Measurements from ENCODE around the gene KRTAP4-3. TPM values are rescaled to one million over a fixed set of nuclear protein-coding genes. Genes with fewer than 3 reads are reported as not detected.

The KRTAP4-3 gene
- not detected in 2 replicates for total RNA-seq

DNA sequence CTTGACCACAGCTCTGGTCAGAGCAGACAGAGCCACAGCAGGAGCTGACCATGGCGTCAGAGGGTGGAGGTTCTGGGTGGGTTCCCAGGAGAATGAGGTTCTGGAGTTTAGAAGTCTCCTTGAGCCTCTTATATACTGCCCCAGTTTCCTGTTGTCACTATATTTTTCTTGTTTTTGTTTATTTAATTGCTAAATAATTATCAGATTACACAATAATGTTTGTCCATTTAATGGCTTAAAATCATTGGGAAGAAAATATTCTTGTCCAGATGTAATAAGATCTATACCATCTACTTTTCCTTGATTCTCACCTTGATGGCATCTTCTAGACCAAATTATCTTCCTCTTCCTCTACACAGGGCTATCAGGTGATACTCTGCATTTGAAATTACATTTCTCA is at the start of gene KRTAP4-3:
Gene KRTAP4-3, minus strand, starts transcription at position 101 of the 400 bp plus-strand sequence. Its CDS starts 49 bp downstream, at position 52.

DNA sequence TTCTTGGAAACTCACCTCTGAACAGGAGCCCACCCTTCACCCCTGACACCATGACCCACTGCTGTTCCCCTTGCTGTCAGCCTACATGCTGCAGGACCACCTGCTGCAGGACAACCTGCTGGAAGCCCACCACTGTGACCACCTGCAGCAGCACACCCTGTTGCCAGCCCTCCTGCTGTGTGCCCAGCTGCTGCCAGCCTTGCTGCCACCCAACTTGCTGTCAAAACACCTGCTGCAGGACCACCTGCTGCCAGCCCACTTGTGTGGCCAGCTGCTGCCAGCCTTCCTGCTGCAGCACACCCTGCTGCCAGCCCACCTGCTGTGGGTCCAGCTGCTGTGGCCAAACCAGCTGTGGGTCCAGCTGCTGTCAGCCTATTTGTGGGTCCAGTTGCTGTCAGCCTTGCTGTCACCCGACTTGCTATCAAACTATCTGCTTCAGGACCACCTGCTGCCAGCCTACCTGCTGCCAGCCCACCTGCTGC is 21.9 kb upstream of the KRTAP4-3 start, which contains the start of gene KRTAP9-1:
Gene KRTAP9-1, plus strand, starts transcription at position 51 of the 482 bp plus-strand sequence. Its CDS starts 0 bp downstream, at position 51.

DNA sequence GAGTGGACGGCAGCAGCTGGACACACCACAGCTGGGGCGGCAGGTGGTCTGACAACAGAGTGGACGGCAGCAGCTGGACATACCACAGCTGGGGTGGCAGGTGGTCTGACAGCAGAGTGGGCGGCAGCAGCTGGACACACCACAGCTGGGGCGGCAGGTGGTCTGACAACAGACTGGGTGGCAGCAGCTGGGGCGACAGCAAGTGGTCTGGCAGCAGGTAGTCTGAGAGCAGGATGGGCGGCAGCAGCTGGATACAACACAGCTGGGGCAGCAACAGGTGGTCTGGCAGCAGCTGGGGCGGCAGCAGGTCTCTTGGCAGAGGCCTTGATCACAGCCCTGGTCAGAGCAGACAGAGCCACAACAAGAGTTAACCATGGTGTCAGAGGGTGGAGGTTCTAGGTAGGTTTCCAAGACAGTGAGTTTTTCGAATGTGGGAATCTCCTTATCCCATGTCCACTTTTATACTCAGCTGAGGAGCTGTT is 16.5 kb upstream of the KRTAP4-3 start, which contains the start of gene KRTAP4-1:
Gene KRTAP4-1, minus strand, starts transcription at position 432 of the 482 bp plus-strand sequence. Its CDS starts 57 bp downstream, at position 375.

DNA sequence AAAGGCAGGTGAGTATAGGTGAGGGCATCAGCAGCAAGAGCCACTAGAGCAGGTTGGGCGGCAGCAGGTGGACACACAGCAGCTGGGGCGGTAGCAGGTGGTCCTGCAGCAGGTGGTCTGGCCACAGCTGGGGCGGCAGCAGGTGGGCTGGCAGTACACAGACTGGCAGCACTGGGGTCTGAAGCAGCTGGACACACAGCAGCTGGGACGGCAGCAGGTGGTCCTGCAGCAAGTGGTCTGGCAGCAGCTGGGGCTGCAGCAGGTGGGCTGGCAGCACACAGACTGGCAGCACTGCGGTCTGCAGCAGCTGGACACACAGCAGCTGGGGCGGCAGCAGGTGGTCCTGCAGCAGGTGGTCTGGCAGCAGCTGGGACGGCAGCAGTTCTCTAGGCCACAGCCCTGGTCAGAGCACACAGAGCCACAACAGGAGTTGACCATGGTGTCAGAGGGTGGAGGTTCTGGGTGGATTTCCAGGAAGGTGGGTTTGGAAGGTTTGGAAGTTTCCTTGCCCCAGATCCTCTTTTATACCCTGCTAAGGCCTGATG is 9.8 kb upstream of the KRTAP4-3 start, which contains the start of gene KRTAP4-2:
Gene KRTAP4-2, minus strand, starts transcription at position 495 of the 545 bp plus-strand sequence. Its CDS starts 57 bp downstream, at position 438.

DNA sequence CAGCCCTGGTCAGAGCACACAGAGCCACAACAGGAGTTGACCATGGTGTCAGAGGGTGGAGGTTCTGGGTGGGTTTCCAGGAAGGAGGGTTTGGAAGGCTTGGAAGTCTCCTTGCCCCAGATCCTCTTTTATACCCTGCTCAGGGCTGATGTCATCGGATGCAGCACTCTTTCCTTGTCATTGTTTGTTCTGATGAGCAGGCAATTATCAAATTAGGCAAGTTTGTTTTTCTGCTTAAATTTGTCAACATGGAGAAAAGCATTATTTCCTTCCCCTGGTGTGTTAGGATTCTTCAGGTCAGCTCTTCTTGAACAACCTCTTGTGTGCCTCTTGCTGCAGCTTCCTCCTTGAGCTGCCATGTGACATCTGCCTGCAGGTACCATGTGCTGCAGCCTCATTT is 7.4 kb downstream of the KRTAP4-3 start, which contains the start of gene KRTAP4-4:
Gene KRTAP4-4, minus strand, starts transcription at position 101 of the 400 bp plus-strand sequence. Its CDS starts 57 bp downstream, at position 44.

DNA sequence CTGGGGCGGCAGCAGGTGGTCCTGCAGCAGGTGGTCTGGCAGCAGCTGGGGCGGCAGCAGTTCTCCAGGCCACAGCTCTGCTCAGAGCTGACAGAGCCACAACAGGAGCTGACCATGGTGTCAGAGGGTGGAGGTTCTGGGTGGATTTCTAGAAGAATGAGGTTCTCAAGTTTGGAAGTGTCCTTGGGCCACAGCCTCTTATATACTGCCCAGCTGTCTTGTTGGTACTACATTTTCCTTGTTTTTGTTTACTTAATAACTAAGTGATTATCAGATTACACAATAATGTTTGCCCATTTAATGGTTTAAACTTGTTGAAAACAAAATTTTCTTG is 18.4 kb downstream of the KRTAP4-3 start, which contains the start of gene KRTAP4-5:
Gene KRTAP4-5, minus strand, starts transcription at position 174 of the 334 bp plus-strand sequence. Its CDS starts 58 bp downstream, at position 116.

DNA sequence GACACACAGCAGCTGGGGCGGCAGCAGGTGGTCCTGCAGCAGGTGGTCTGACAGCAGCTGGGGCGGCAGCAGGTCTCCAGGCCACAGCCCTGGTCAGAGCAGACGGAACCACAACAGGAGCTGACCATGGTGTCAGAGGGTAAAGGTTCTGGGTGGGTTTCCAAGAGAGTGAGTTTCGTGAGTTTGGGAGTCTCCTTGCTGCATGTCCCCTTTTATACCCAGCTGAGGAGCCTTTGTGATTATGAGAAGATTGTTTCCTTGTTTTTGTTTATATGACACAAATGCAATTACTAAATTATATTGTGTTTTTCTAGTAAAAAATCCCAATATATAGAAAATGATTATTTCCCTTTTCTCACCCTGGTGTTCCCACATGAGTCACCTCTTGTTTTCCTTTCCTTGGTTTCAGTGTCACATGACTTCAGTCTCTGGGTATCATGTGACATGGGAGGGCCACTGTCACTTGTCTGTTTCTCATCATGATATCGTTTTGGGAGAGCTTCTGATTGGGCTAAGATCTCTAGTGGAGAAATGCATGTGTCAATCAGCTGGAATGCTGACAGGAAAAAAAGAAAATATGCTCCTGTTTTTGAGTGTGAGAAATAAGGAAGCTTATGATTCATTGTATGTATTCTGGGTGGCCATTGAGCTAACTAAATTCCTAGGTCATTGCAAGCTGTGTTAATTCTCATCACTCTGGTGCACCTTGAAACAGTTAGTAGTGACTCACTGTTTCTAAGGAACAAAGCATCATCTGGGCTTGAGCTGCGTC is 27.5 kb downstream of the KRTAP4-3 start, which contains the start of gene KRTAP4-6:
Gene KRTAP4-6, minus strand, starts transcription at position 185 of the 772 bp plus-strand sequence. Its CDS starts 57 bp downstream, at position 128.

DNA sequence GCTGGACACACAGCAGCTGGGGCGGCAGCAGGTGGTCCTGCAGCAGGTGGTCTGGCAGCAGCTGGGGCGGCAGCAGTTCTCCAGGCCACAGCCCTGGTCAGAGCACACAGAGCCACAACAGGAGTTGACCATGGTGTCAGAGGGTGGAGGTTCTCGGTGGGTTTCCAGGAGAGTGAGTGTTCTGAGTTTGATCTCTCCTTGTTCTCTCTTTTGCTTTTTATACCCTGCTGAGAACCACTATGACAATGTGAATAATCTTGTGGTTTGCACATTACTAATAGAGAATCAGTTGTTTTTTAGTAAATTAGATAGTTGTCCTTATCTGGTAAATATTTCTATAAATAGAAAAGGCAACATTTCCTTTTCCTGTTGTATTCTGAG is 44.0 kb downstream of the KRTAP4-3 start, which contains the start of gene KRTAP4-12:
Gene KRTAP4-12, minus strand, starts transcription at position 192 of the 381 bp plus-strand sequence. Its CDS starts 60 bp downstream, at position 132.

DNA sequence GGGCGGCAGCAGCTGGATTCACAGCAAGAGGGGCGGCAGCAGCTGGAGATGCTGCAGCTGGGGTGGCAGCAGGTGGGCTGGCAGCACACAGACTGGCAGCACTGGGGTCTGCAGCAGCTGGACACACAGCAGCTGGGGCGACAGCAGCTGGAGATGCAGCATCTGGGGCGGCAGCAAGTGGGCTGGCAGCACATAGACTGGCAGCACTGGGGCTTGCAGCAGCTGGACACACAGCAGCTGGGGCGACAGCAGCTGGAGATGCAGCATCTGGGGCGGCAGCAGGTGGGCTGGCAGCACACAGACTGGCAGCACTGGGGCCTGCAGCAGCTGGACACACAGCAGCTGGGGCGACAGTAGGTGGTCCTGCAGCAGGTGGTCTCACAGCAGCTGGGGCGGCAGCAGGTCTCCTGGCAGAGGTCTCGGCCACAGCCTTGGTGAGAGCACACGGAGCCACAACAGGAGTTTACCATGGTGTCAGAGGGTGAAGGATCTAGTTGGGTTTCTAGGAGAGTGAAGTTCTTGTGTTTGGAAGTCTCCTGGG is 50.1 kb downstream of the KRTAP4-3 start, which contains the start of gene KRTAP4-11:
Gene KRTAP4-11, minus strand, starts transcription at position 528 of the 541 bp plus-strand sequence. Its CDS starts 58 bp downstream, at position 470.

Small RNAs within 50 kb of the gene (small RNA-seq; reads per million reads assigned to genes)
- not detected for gene KRTAP4-17P

Other genes with a start within 250 kb of the KRTAP4-3 start
- gene KRT23, start 230.6 kb downstream of the KRTAP4-3 start, total RNA-seq: 0.39 and 0.43 TPM in 2 replicates
- not detected in 2 replicates for gene KRT39, start 201.3 kb downstream of the KRTAP4-3 start, total RNA-seq
- gene KRT40, start 183.9 kb downstream of the KRTAP4-3 start, total RNA-seq: not detected in 2 replicates
- not detected in 2 replicates for gene KRTAP3-3, start 174.1 kb downstream of the KRTAP4-3 start, total RNA-seq
- gene KRTAP3-2, start 168.3 kb downstream of the KRTAP4-3 start, total RNA-seq: not detected in 2 replicates
- gene KRTAP3-1, start 159.1 kb downstream of the KRTAP4-3 start, total RNA-seq: not detected in 2 replicates
- 1.3 and 11.6 TPM in 2 replicates for gene KRTAP1-5, start 141.0 kb downstream of the KRTAP4-3 start, total RNA-seq
- gene KRTAP1-4, start 138.0 kb downstream of the KRTAP4-3 start, total RNA-seq: not detected in 2 replicates
- not detected in 2 replicates for gene KRTAP1-3, start 133.3 kb downstream of the KRTAP4-3 start, total RNA-seq
- not detected in 2 replicates for gene KRTAP1-1, start 126.8 kb downstream of the KRTAP4-3 start, total RNA-seq
- gene KRTAP2-1, start 120.9 kb downstream of the KRTAP4-3 start, total RNA-seq: not detected in 2 replicates
- not detected in 2 replicates for gene KRTAP2-2, start 113.0 kb downstream of the KRTAP4-3 start, total RNA-seq
- gene KRTAP2-3, start 108.1 kb downstream of the KRTAP4-3 start, total RNA-seq: 0.26 and 1.1 TPM in 2 replicates
- not detected in 2 replicates for gene KRTAP2-4, start 102.3 kb downstream of the KRTAP4-3 start, total RNA-seq
- not detected in 2 replicates for gene KRTAP4-7, start 84.1 kb downstream of the KRTAP4-3 start, total RNA-seq
- not detected in 2 replicates for gene KRTAP4-8, start 70.1 kb downstream of the KRTAP4-3 start, total RNA-seq
- gene KRTAP4-16, start 66.0 kb downstream of the KRTAP4-3 start, total RNA-seq: not detected in 2 replicates
- not detected in 2 replicates for gene KRTAP4-9, start 62.8 kb downstream of the KRTAP4-3 start, total RNA-seq
- gene KRTAP4-11, start 49.8 kb downstream of the KRTAP4-3 start, total RNA-seq: not detected in 2 replicates
- gene KRTAP4-12, start 44.0 kb downstream of the KRTAP4-3 start, total RNA-seq: not detected in 2 replicates
- not detected in 2 replicates for gene KRTAP4-6, start 27.7 kb downstream of the KRTAP4-3 start, total RNA-seq
- not detected in 2 replicates for gene KRTAP4-5, start 18.4 kb downstream of the KRTAP4-3 start, total RNA-seq
- gene KRTAP4-4, start 7.5 kb downstream of the KRTAP4-3 start, total RNA-seq: not detected in 2 replicates
- not detected in 2 replicates for gene KRTAP4-2, start 10.0 kb upstream of the KRTAP4-3 start, total RNA-seq
- not detected in 2 replicates for gene KRTAP4-1, start 16.7 kb upstream of the KRTAP4-3 start, total RNA-seq
- not detected in 2 replicates for gene KRTAP9-1, start 21.7 kb upstream of the KRTAP4-3 start, total RNA-seq
- gene KRTAP9-2, start 58.4 kb upstream of the KRTAP4-3 start, total RNA-seq: not detected in 2 replicates
- gene KRTAP9-3, start 64.2 kb upstream of the KRTAP4-3 start, total RNA-seq: not detected in 2 replicates
- not detected in 2 replicates for gene KRTAP9-8, start 69.8 kb upstream of the KRTAP4-3 start, total RNA-seq
- gene KRTAP9-4, start 81.5 kb upstream of the KRTAP4-3 start, total RNA-seq: not detected in 2 replicates
- gene KRTAP9-9, start 87.2 kb upstream of the KRTAP4-3 start, total RNA-seq: not detected in 2 replicates
- not detected in 2 replicates for gene KRTAP9-6, start 97.2 kb upstream of the KRTAP4-3 start, total RNA-seq
- not detected in 2 replicates for gene KRTAP9-7, start 107.5 kb upstream of the KRTAP4-3 start, total RNA-seq
- gene KRTAP29-1, start 134.6 kb upstream of the KRTAP4-3 start, total RNA-seq: not detected in 2 replicates
- not detected in 2 replicates for gene KRTAP16-1, start 141.1 kb upstream of the KRTAP4-3 start, total RNA-seq
- not detected in 2 replicates for gene KRTAP17-1, start 147.5 kb upstream of the KRTAP4-3 start, total RNA-seq
- gene KRT33A, start 182.6 kb upstream of the KRTAP4-3 start, total RNA-seq: not detected in 2 replicates
- gene KRT33B, start 201.6 kb upstream of the KRTAP4-3 start, total RNA-seq: not detected in 2 replicates
- gene KRT34, start 214.1 kb upstream of the KRTAP4-3 start, total RNA-seq: 0.13 TPM in 1 of 2 replicates, not detected in the other
- gene KRT31, start 229.4 kb upstream of the KRTAP4-3 start, total RNA-seq: not detected in 2 replicates